Upper lobe of left lung (tissue), 6 donors: ENCODE data around the gene M6PR. TPM values are rescaled to one million over a fixed set of nuclear protein-coding genes. Genes with fewer than 3 reads are reported as not detected.

Source experiments
- ATAC-seq, 2 donors: fragments of 200-7000 bp; cut with Tn5 transposase; one replicate each; pipeline ENCODE4 v1.9.1; 2022; ENCODE audit warnings: mild to moderate bottlenecking in 2 of 2, moderate library complexity in 2 of 2; ENCODE audit not compliant: low FRiP score in 2 of 2
- DNase-seq, 2 donors: peaks; one replicate each; pipeline ENCODE4 v3.0.0-alpha.2; 2019 to 2020
- H3K27ac ChIP-seq, 4 donors: fragments of 200-600 bp; sonication (generic); one replicate each; pipeline ENCODE4 v1.5.1; 2016 to 2019
- H3K27me3 ChIP-seq, 4 donors: fragments of 200-600 bp; sonication (generic); one replicate each; pipeline ENCODE4 v1.5.1; 2017 to 2019
- H3K36me3 ChIP-seq, 4 donors: fragments of 200-600 bp; sonication (generic); one replicate each; pipeline ENCODE4 v1.5.1; 2016 to 2019
- H3K4me1 ChIP-seq, 4 donors: fragments of 200-600 bp; sonication (generic); one replicate each; pipeline ENCODE4 v1.5.1; 2018 to 2019
- H3K4me3 ChIP-seq, 4 donors: fragments of 200-600 bp; sonication (generic); one replicate each; pipeline ENCODE4 v1.5.1; 2017 to 2019; ENCODE audit warnings: mild to moderate bottlenecking in 2 of 4, moderate library complexity in 1 of 4
- H3K9me3 ChIP-seq, 4 donors: fragments of 200-600 bp; sonication (generic); one replicate each; pipeline ENCODE4 v1.5.1; 2018 to 2019
- EP300 ChIP-seq, 4 donors: sonication (generic); formaldehyde crosslinking; IDR thresholded peaks; one replicate each; pipeline ENCODE4 v1.5.1; 2017; ENCODE audit warnings: antibody characterized with exemption in 4 of 4, control low read depth in 2 of 4
- POLR2A ChIP-seq, 4 donors: fragments of 450-650 bp; IDR thresholded peaks; one replicate each; pipeline ENCODE4 v1.5.1; 2016 to 2017; ENCODE audit warnings: antibody characterized with exemption in 4 of 4, mild to moderate bottlenecking in 2 of 4
- POLR2AphosphoS5 ChIP-seq, 2 donors: sonication (generic); formaldehyde crosslinking; IDR thresholded peaks; one replicate each; pipeline ENCODE4 v1.5.1; 2017; ENCODE audit warnings: antibody characterized with exemption in 2 of 2
- WGBS, 2 donors: methylation state at CpG; one replicate each; pipeline ENCODE4 v1.1.5; 2017 to 2018; 5-methylcytosine and 5-hydroxymethylcytosine counted together
- total RNA-seq, 6 donors: library from RNA; depleted of rRNA in 4 of 6; stranded (reverse); fragments of >200 nt in 4 of 6; gene quantifications; one replicate each; pipeline versions ENCODE4 v1.1.0 to v1.2.1, GENCODE V29; 2016 to 2021
- TF ChIP-seq, protein P1 (sequence below), 6 experiments: fragments of 450-650 bp in 4 of 6; fragments of 200-600 bp in 2 of 6; sonication (generic) in 2 of 6; IDR thresholded peaks; one replicate each; pipeline ENCODE4 v1.5.1; 2016 to 2019; ENCODE audit warnings: antibody characterized with exemption in 6 of 6
- donor health status: DM: no; HTN: no; CAD: no; lungs with moderate emphysema.
- donor health status: DM: no; HTN: yes; CAD: no; lungs with severe emphysema.

Gene M6PR
- total RNA-seq, 6 donors from 2014 or later, result 136 to 239 (median 175) TPM

DNA sequence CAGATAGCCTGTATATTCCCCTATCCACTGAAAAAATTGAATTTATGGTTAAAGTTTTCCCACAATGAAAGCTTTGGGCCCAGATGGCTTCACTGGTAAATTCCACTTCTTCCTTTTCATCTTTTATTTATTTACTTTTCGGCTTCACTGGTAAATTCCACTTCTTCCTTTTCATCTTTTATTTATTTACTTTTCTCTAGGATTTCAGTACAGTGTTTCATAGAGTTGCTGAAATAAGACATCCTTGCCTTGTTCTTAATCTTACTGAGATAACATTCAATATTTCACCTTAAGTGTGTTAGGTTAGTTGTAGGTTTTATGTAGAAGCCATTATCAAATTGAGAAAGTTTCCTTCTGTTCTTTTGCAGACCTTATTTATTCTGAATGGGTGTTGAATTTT lies 21.0 kb upstream of the M6PR start:
- no peak for DNase-seq
- WGBS, 2 donors, result 35 to 47% methylated on average over 1 of the region's 1 CpG

DNA sequence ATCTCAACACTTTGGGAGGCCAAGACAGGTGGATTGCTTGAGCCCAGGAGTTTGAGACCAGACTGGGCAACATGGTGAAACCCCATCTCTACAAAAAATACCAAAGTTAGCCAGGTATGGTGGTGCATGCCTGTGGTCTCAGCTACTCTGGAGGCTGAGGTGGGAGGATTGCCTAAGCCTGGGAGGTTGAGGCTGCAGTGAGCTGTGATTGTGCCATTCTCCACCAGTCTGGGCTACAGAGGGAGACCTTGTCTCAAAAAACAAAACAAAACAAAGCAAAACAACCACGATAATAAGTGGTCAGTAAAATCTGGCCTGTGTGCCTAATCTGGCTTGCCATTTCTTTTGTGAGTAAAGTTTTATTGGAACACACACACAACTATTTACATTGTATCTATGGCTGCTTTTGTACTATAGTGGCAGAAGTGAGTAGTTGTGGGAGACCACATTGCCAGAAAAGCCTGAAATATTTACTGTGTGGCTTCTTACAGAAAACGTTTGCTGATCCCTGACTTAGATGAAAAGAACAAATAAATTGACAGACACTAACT lies 20.5 kb upstream of the M6PR start:
- no peaks in the 10 kb centered on the region for H3K36me3 ChIP-seq
- WGBS, 2 donors, result 55 to 57% methylated on average over 2 of the region's 2 CpGs
- no peak overlapping the region for H3K27ac ChIP-seq
- no peak for ATAC-seq
- no peaks in the 10 kb centered on the region for H3K27me3 ChIP-seq
- no peak for DNase-seq
- no peak for TF ChIP-seq POLR2AphosphoS5 (IDR thresholded peaks at IDR 0.05)
- no peak for TF ChIP-seq EP300 (IDR thresholded peaks at IDR 0.05)
- no peak for TF ChIP-seq POLR2A (IDR thresholded peaks at IDR 0.05)
- TF ChIP-seq, protein P1, sequence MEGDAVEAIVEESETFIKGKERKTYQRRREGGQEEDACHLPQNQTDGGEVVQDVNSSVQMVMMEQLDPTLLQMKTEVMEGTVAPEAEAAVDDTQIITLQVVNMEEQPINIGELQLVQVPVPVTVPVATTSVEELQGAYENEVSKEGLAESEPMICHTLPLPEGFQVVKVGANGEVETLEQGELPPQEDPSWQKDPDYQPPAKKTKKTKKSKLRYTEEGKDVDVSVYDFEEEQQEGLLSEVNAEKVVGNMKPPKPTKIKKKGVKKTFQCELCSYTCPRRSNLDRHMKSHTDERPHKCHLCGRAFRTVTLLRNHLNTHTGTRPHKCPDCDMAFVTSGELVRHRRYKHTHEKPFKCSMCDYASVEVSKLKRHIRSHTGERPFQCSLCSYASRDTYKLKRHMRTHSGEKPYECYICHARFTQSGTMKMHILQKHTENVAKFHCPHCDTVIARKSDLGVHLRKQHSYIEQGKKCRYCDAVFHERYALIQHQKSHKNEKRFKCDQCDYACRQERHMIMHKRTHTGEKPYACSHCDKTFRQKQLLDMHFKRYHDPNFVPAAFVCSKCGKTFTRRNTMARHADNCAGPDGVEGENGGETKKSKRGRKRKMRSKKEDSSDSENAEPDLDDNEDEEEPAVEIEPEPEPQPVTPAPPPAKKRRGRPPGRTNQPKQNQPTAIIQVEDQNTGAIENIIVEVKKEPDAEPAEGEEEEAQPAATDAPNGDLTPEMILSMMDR (IDR thresholded peaks at IDR 0.05), result no peak
- H3K4me3 ChIP-seq, result no peak overlapping the region
- peaks cover 14 to 30% (median 19%) of the 10 kb centered on the region in 4 donors for H3K9me3 ChIP-seq
- no peaks in the 10 kb centered on the region for H3K4me1 ChIP-seq

More for the DNA sequence above, 21.0 kb upstream of the M6PR start:
- Histone ChIP-seq H3K4me1 (no peaks in the 10 kb centered on the region), H3K27ac (no peak overlapping the region), H3K36me3 (no peaks in the 10 kb centered on the region), H3K27me3 (no peaks in the 10 kb centered on the region), H3K4me3 (no peak overlapping the region), H3K9me3 (peaks cover 14 to 30% (median 19%) of the 10 kb centered on the region in 4 donors)
- TF ChIP-seq, protein P1 (IDR thresholded peaks at IDR 0.05), result no peak
- TF ChIP-seq POLR2A (IDR thresholded peaks at IDR 0.05), result no peak
- no peak for ATAC-seq

DNA sequence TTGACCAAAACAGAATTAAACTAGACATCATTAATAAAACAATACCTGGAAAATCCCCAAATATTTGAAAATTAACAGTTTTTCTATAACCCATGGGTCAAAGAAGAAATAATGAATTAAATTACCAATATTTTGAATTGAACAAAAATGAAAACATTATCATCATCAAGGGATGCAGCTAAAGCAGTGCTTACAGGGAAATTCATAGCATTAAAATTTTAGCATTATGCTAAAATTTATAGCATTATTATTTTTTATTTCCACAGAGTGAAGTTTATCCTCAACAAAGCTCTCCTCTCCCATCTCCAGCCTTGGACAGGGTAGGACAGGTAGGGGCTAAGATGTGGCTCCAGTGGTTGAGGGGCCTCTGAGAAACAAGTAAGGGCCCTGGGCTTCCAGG lies 19.3 kb upstream of the M6PR start:
- no peaks in the 10 kb centered on the region for H3K36me3 ChIP-seq
- H3K27ac ChIP-seq, result no peak overlapping the region
- no peaks in the 10 kb centered on the region for H3K4me1 ChIP-seq
- no peak overlapping the region for H3K4me3 ChIP-seq
- no peak for TF ChIP-seq POLR2AphosphoS5 (IDR thresholded peaks at IDR 0.05)
- TF ChIP-seq EP300 (IDR thresholded peaks at IDR 0.05), result no peak
- TF ChIP-seq POLR2A (IDR thresholded peaks at IDR 0.05), result no peak
- TF ChIP-seq, protein P1 (IDR thresholded peaks at IDR 0.05), result no peak
- DNase-seq (no peak), ATAC-seq (no peak)
- peaks cover 14 to 30% (median 18%) of the 10 kb centered on the region in 4 donors for H3K9me3 ChIP-seq
- H3K27me3 ChIP-seq, result no peaks in the 10 kb centered on the region

DNA sequence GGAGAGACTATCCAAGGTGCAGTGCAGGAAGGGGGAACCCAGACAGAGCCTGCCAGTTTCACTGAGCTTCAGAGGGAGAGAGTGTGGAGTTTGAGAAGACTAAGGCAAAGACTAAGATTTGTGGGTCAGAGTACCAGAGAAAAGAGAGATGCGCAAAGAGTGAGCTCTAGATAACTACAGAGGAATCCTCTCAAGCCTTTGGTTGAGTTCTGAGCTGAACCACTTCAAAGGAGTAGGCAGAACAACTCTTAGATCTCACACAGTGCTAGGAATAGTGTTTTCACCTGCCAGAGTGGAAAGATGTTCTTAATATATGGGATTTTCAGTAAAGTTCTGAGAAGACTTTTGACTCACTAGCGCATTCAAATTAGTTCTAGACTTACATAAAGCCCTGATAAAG lies 10.7 kb upstream of the M6PR start:
- no peak overlapping the region for H3K27ac ChIP-seq
- TF ChIP-seq POLR2A (IDR thresholded peaks at IDR 0.05), result no peak
- TF ChIP-seq, protein P1 (IDR thresholded peaks at IDR 0.05), result no peak
- no peak for TF ChIP-seq EP300 (IDR thresholded peaks at IDR 0.05)
- no peak for TF ChIP-seq POLR2AphosphoS5 (IDR thresholded peaks at IDR 0.05)
- no peak overlapping the region for H3K4me3 ChIP-seq
- no peaks in the 10 kb centered on the region for H3K27me3 ChIP-seq
- H3K9me3 ChIP-seq, result no peaks in the 10 kb centered on the region
- DNase-seq (no peak), ATAC-seq (no peak)
- H3K36me3 ChIP-seq, result no peaks in the 10 kb centered on the region
- WGBS, 2 donors, result 93 to 97% methylated on average over 2 of the region's 2 CpGs
- no peaks in the 10 kb centered on the region for H3K4me1 ChIP-seq

DNA sequence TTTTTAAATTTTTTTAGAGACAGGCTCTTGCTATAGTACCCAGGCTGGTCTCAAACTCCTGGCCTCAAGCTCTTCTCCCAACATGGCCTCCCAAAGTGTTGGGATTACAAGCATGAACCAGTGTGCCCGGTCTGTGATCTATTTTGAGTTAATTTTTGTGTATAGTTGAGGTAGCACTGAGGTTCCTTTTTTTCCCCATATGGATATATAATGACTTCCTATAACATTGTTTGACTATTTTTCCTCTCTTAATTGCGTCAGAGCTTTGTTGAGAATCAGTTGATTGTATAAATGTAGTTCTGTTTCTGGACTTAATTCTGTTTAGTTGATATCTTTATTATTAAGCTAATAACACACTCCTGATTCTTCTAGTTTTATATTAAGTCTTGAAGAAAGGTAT lies 8.6 kb upstream of the M6PR start:
- ATAC-seq (no peak), DNase-seq (no peak)
- H3K4me1 ChIP-seq, result no peaks in the 10 kb centered on the region
- no peaks in the 10 kb centered on the region for H3K9me3 ChIP-seq
- H3K27ac ChIP-seq, result no peak overlapping the region
- no peak overlapping the region for H3K4me3 ChIP-seq
- TF ChIP-seq EP300 (IDR thresholded peaks at IDR 0.05), result no peak
- no peak for TF ChIP-seq POLR2AphosphoS5 (IDR thresholded peaks at IDR 0.05)
- TF ChIP-seq, protein P1 (IDR thresholded peaks at IDR 0.05), result no peak
- no peak for TF ChIP-seq POLR2A (IDR thresholded peaks at IDR 0.05)
- H3K27me3 ChIP-seq, result no peaks in the 10 kb centered on the region
- no peaks in the 10 kb centered on the region for H3K36me3 ChIP-seq
- WGBS, 2 donors, result 56 to 64% methylated on average over 2 of the region's 2 CpGs
